Activated T-helper 9 cell treated with anti-CD3 and anti-CD28 coated beads, Interleukin-2, amount 50 U/mL, for 16 hours (primary cell): ENCODE results near the gene SGPL1.

Source experiments
- DNase-seq: peaks from one replicate; pipeline ENCODE4 v3.0.0-alpha.2; 2020; ENCODE audit warnings: low read depth

Gene SGPL1

GRCh38 chr10:70885481-70885880, 69.7 kb downstream of the SGPL1 start:
- DNase-seq = no peak

GRCh38 chr10:70885931-70886903, 70.5 kb downstream of the SGPL1 start:
- DNase-seq = no peak

GRCh38 chr10:70886921-70887665, 71.3 kb downstream of the SGPL1 start:
- no peak for DNase-seq

GRCh38 chr10:70887804-70888800, 72.4 kb downstream of the SGPL1 start, which contains the start of gene PCBD1:
PCBD1 (minus strand) TSS chr10:70888565; CDS start chr10:70888533, 32 bp downstream.
- DNase-seq = peak; percentile 64

GRCh38 chr10:70889291-70889690, 73.5 kb downstream of the SGPL1 start:
- DNase-seq = no peak

GRCh38 chr10:70890917-70891431, 75.2 kb downstream of the SGPL1 start:
- no peak for DNase-seq

- DNase-seq = no peak
These were observed 75.9 kb downstream of the SGPL1 start for GRCh38 chr10:70891627-70892026.

- no peak for DNase-seq
These were observed 76.9 kb downstream of the SGPL1 start for GRCh38 chr10:70892631-70893030.

GRCh38 chr10:70893227-70894006, 77.7 kb downstream of the SGPL1 start:
- DNase-seq = no peak

- no peak for DNase-seq
These were observed 78.7 kb downstream of the SGPL1 start for GRCh38 chr10:70894416-70894815.

GRCh38 chr10:70896551-70896950, 80.8 kb downstream of the SGPL1 start:
- no peak for DNase-seq

GRCh38 chr10:70898687-70899086, 82.9 kb downstream of the SGPL1 start:
- DNase-seq = no peak

GRCh38 chr10:70899096-70899495, 83.3 kb downstream of the SGPL1 start:
- no peak for DNase-seq

- no peak for DNase-seq
These were observed 85.6 kb downstream of the SGPL1 start for GRCh38 chr10:70901276-70901878.

GRCh38 chr10:70902661-70903261, 87.0 kb downstream of the SGPL1 start:
- no peak for DNase-seq

GRCh38 chr10:70903262-70903921, 87.6 kb downstream of the SGPL1 start:
- DNase-seq = no peak

GRCh38 chr10:70905071-70906021, 89.6 kb downstream of the SGPL1 start:
- DNase-seq = no peak
